ENCODE results near the gene CDC42BPB.

GRCh38 chr14:102897299-102898027 lies 159.9 kb downstream of the CDC42BPB start:
- TF ChIP-seq CTCF (IDR thresholded peaks at IDR 0.05): no peak
- no peak for TF ChIP-seq POLR2A (IDR thresholded peaks at IDR 0.05)
